Posterior vena cava (tissue), 2 donors: ENCODE results near the gene NR2F2. TPM values are rescaled to one million over a fixed set of nuclear protein-coding genes. Genes with fewer than 3 reads are reported as not detected.
"Not testable (repeated sequence)": the region's sequence is repeated elsewhere in the genome, so short reads cannot be mapped to it uniquely, and the experiment has no call there.

Source experiments
- DNase-seq: peaks from one replicate; pipeline ENCODE4 v3.0.0-alpha.2; 2020; ENCODE audit warnings: low spot score
- intact Hi-C, 2 donors: fragments of 100-400 bp; cut with DNase I; formaldehyde crosslinking; loops; one replicate each; pipeline versions ENCODE4 v1.14.1 to v1.14.2; 2022 to 2023
- total RNA-seq, 2 donors: library from RNA; stranded (reverse); fragmentation: NEBNext Ultra II Directional; extraction: Animal tissue kit (Norgen Biotek cat#: 25700); gene quantifications; one replicate each; pipeline ENCODE4 v1.2.1, GENCODE V29; 2021
- donor health status: DM: yes; HTN: yes; CAD: no.
- donor health status: DM: yes; HTN: yes; CAD: no.

Gene NR2F2
- total RNA-seq, 2 donors from 2014 or later, result 208 to 213 TPM

GRCh38 chr15:96374499-96374898, 44.0 kb downstream of the NR2F2 start:
- intact Hi-C loops, result no loop called here
- no peak for DNase-seq

DNA sequence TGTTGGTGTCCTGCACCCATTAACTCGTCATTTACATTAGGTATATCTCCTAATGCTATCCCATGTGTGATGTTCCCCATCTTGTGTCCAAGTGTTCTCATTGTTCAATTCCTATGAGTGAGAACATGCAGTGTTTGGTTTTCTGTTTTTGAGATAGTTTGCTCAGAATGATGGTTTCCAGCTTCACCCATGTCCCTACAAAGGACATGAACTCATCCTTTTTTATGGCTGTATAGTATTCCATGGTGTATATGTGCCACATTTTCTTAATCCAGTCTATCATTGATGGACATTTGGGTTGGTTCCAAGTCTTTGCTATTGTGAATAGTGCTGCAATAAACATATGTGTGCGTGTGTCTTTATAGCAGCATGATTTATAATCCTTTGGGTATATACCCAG, 49.1 kb downstream of the NR2F2 start:
- DNase-seq, intact Hi-C loops: not testable (repeated sequence)

DNA sequence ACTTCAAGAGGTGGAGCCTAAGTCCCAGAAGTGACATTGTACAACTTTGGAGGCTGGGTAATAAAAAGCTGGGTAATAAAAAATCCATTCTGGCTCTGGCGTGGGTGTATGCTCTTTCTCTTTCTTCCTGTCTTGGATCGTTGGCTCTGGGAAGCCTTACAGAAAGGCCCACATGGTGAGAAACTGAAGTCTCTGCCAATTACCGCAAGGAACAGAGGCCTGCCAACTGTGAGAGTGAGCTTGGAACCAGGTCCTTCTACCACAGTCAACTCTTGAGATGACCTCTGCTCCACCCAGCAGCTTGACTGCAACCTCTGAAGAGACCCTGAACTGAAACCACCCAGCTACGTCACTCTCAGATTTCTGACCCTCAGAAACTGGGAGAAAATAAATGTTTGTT, 51.0 kb downstream of the NR2F2 start:
- intact Hi-C loops, result no loop called here
- DNase-seq, result no peak

DNA sequence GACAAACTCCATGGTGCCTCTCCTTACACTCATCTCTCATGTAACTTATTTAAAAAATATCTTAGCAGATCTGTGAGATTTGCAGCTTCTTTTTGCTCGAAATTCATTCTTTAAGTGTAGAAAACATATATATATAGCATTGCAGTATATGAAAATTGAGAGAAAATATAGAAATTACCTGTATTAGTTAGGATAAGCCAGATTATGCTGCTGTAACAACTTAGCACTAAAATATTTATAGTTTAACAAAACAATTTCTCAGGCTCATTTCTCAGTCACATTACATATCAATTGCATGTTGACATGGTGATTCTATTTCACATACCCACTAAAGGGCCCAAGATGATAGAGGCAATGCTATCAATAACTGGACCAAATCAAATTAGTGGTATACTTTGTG, 54.7 kb downstream of the NR2F2 start:
- DNase-seq, result no peak
- intact Hi-C loops, result no loop called here

DNA sequence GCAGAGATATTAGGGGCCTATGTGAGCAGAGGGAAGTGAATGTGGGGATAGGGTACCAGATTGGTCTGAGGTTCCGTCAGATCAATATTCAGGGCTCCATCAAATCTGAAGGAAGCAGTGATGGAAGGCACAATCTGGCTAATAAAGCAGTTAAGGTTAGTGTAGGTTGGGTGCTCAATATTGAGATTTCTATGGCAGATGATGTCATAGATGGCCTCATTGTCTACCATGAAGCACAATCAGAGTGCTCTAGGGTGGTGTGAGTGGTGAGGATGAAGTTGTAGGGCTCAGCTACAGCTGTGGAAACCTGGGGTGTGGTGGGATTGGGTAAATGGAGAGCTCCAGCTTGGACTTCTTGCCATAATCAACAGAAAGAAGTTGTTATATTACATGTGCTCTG, 58.2 kb downstream of the NR2F2 start:
- DNase-seq, result no peak
- intact Hi-C loops, result no loop called here
